Measurements from ENCODE around the gene ZNF709. TPM values are rescaled to one million over a fixed set of nuclear protein-coding genes. Genes with fewer than 3 reads are reported as not detected.
"Not testable (repeated sequence)": the region's sequence is repeated elsewhere in the genome, so short reads cannot be mapped to it uniquely, and the experiment has no call there.

Gene ZNF709
- total RNA-seq: 3.9 TPM

DNA sequence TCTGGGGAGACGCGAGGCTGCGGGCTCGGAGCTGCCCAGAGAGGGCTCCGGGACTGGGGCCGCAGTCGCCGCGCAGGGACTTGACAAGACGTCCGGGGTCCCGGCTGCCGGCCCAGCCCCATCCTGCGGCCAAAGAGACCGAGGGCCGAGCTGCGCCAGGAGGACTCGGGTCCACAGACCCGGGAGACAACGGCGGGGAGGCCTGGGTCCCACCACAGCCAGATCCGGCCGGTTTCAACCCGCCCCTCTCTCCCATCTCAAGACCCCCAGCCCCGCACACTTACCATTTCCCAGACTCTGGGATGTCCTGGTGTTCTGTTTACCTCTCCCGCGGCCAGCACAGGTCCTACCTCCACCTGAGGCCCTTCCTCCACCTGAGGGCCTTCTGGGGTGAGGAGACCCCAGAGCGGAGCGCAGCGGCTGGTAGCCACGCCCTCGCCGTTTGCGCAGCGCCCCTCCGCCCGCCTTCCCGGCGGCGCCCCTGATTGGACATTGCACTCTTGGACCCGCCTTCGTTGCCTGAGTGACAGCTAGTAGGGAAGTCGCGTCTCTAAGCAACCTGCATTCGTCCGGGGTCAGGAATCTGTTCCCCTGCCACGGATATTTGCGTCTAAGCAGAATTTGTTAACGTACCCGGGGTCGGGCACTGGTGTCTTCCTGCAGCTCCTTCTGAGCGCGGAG, at the start of gene ZNF709:
Gene ZNF709, minus strand, starts transcription at position 446 of the 681 bp plus-strand sequence. Its CDS starts 159 bp downstream, at position 287.
- DNase-seq (ENCODE audit: low spot score): peak; percentile 93

DNA sequence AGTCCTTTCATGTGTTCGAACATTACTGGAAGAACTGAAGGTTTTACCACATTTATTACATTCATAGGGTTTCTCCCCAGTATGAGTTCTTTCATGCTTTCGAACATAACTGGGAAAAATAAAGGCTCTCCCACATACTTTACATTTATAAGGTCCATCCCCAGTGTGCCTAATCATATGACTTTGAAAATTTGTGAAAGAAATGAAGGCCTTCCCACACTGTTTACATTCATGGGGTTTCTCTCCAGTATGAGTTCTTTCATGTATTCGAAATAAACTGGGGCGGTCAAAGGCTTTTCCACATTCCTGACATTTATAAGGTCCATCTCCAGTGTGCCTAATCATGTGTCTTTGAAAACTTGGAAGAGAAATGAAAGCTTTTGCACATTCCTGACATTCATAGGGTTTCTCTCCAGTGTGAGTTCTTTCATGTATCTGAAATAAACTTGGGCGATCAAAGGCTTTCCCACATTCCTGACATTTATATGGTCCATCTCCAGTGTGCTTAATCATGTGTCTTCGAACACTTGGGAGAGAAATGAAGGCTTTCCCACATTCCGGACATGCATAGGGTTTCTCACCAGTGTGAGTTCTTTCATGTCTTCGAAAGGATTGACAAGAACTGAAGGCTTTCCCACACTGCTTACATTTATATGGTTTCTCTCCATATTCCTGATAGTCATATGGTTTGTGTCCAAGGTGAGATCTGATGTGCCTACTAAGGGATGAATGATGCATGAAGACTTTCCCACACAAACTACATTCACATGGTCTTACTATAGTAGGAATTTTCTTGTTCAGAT, 42.6 kb upstream of the ZNF709 start:
- DNase-seq (ENCODE audit: low spot score): no peak

GRCh38 chr19:12526542-12526941, 41.9 kb upstream of the ZNF709 start:
- no peak for DNase-seq (ENCODE audit: low spot score)

- no peak for DNase-seq (ENCODE audit: low spot score)
Measured at GRCh38 chr19:12521996-12522395, 37.4 kb upstream of the ZNF709 start.

DNA sequence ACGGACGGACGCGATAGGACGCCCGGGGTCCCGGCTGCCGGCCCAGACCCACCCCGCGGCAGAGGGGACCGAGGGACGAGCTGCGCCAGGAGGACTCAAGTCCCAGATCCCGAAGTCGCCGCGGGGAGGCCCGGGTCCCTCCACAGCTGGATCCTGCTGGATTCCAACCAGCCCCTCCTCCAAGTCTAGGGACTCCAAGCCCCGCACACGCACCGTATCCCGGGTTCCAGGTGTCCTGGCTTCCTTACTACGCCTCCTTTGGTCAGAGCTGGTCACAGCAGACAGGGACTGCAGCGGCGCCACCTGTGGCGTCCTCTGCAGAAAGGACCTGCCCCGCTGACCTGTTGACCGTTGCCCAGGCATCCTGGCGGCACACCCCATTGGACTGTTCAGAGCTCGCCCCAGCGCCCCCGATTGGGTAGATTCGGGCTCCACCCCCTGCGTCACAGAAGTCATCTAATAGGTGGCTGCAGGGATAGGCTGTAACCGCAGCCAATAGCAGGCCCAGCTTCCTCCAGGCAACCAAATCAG, 29.0 kb upstream of the ZNF709 start:
- DNase-seq (ENCODE audit: low spot score): no peak

DNA sequence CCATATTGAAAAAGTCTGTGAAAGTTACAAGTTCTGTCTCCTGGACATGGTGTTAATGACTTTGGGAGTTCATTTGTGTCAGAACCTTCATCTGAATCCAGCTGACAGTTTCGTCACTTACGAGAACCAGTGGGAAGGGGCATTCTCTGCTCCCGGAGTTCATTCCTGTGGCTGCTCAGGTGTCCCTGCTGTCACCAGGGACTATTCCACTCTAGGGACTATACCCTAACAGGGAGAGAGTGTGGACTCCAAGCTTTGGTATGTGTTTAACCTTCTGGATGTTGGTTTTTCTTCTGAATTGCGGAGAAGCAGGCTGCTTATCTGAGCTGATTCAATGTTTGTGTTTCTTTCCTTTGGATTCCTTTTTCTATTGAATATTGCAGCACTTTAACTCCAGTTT, 12.4 kb upstream of the ZNF709 start:
- no peak for DNase-seq (ENCODE audit: low spot score)

DNA sequence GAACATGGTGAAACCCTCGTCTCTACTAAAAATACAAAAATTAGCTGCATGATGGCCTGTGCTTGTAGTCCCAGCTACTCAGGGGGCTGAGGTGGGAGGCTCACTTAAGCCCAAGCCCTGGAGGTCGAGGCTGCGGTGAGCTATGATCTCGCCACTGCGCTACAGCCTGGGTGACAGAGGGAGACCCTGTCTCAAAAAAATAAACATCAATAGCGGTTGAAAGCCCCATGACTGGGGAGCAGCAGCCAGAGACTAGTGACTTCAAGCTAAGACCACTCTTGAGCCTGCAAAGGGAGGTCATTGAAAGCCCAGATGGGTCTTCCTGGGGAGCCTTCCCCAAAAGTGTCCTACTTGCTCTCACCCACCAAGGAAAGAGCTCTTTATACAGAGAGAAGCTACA, 11.9 kb upstream of the ZNF709 start:
- DNase-seq (ENCODE audit: low spot score): no peak

GRCh38 chr19:12495002-12495802, 10.6 kb upstream of the ZNF709 start:
- peak; percentile 96 for DNase-seq (ENCODE audit: low spot score)

- DNase-seq (ENCODE audit: low spot score): no peak
Measured at GRCh38 chr19:12494260-12494860, 9.7 kb upstream of the ZNF709 start.

GRCh38 chr19:12486265-12486783, 1.7 kb upstream of the ZNF709 start:
- DNase-seq (ENCODE audit: low spot score): not testable (repeated sequence)

DNA sequence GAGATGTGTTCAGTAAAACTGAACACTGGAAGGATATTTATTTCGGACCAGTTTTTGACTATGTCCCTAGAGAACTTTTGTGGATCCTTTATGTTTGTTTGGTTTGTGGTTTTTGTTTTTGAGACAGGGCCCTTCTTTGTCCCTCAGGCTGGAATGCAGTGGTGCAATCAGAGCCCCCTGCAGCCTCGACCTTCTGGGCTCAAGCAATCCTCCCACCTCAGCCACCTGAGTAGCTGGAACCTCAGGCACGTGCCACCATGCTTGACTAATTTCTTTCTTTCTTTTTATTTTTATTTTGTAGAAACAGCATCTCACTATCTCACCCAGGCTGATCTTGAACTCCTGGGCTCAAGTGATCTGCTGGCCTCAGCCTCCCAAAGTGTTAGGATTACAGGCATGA, 955 bp upstream of the ZNF709 start:
- no peak for DNase-seq (ENCODE audit: low spot score)

GRCh38 chr19:12485052-12485416, 418 bp upstream of the ZNF709 start:
- DNase-seq (ENCODE audit: low spot score): no peak

GRCh38 chr19:12484011-12484370, 625 bp downstream of the ZNF709 start:
- no peak for DNase-seq (ENCODE audit: low spot score)

GRCh38 chr19:12482509-12482886, 2.1 kb downstream of the ZNF709 start:
- no peak for DNase-seq (ENCODE audit: low spot score)

DNA sequence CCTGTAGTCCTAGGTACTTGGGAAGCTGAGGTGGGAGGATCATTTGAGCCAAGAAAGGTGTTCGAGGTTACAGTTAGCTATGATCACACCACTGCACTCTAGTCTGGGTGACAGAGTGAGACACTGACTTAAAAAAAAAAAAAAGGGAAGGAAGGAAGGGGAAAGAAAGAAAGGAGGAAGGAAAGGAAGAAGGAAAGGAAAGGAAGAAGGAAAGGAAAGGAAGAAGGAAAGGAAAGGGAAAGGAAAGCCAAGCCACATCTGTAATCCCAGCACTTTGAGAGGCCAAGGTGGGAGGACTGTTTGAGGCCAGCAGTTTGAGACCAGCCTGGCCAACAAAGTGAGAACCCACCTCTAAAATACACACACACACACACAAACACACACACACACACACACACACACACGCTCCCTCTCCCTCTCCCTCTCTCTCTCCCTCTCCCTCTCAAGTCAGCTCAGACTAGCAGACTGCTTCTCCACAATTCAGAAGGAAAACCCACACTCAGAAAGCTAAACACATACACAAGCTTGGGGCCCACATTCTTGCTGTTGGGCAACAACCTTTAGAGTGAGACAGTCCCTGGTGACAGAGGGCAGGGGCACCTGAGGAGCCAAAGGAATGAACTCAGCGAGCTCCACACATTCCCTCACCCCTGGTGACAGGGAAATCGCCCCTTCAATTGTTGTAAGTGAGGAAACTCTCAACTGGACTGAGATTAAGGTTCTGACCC, 2.7 kb downstream of the ZNF709 start:
- DNase-seq (ENCODE audit: low spot score): no peak

DNA sequence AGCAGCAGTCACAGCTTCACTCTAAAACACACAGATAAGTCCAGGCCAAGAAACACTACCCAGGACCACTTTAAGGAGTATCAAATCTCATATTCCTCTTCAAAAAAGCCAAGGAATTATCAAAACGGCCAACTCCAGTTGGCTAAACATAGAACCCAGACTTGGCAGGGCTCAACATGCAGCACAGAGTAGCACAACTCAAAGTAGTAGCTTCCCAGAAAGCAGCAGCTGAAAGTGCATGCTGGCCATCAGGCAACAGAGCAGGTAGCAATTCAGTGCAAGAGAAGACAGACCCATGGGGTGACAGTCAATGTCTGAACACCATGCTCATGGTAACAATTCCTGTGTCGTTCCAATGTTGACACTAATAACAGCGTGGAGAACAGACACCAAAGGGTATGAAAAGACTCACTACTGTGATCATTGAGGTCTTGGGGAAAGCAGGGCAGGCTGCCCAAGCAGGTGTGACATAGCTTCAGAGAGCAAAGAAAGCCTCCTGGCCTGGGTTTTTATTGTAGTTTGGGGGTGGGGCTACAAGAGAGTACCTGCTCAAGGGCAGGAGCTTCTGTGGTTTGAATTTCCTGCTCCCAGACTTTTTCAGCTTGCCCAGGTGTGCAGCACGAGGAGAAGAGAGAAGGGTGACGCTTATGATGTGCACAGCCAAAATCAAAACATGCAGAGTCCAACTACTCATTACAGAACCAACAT, 6.2 kb downstream of the ZNF709 start:
- DNase-seq (ENCODE audit: low spot score): no peak

DNA sequence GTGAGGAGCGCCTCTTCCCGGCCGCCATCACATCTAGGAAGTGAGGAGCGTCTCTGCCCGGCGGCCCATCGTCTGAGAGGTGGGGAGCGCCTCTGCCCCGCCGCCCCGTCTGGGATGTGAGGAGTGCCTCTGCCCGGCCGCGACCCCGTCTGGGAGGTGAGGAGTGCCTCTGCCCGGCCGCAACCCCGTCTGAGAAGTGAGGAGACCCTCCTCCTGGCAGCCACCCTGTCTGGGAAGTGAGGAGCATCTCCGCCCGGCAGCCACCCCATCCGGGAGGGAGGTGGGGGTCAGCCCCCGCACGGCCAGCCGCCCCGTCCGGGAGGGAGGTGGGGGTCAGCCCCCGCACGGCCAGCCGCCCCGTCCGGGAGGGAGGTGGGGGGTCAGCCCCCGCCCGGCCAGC, 17.0 kb downstream of the ZNF709 start:
- DNase-seq (ENCODE audit: low spot score): not testable (repeated sequence)

- DNase-seq (ENCODE audit: low spot score): no peak
Measured at GRCh38 chr19:12465211-12465610, 19.4 kb downstream of the ZNF709 start.

DNA sequence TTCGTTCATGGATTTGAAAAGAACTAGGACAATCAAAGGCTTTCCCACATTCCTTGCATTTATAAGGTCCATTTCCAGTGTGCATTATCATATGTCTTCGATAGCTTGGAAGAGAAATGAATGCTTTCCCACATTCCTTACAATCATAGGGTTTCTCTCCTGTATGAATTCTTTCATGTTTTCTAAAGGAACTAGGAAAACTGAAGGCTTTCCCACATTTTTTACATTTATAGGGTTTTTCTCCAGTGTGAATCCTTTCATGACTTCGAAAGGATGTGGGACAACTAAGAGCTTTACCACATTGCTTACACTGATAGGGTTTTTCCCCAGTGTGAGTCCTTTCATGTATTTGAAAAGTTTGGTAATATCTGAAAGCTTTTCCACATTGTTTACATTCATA, 19.8 kb downstream of the ZNF709 start:
- DNase-seq (ENCODE audit: low spot score): no peak

DNA sequence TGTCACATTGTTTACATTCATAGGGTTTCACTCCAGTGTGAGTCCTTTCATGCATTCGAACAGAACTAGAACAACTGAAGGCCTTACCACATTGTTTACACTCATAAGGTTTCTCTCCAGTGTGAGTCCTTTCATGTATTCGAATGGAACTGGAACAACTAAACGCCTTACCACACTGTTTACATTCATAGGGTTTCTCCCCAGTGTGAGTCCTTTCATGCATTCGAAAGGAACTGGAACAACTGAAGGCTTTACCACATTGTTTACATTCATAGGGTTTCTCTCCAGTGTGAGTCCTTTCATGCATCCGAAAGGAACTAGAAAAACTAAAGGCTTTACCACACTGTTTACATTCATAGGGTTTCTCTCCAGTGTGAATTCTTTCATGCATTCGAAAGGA, 20.5 kb downstream of the ZNF709 start:
- not testable (repeated sequence) for DNase-seq (ENCODE audit: low spot score)

Measured in ureter (tissue), 1 donor.